Superior temporal gyrus (tissue), 1 donor: ENCODE results near the gene WFDC12.
A peak's percentile ranks its signal among the peaks of the same experiment; 100 is the strongest.

Experiments
- DNase-seq: peaks from one replicate; pipeline ENCODE4 v3.0.0-alpha.2; 2016; ENCODE audit errors: extremely low spot score

WFDC12 gene

GRCh38 chr20:45115386-45115774 is 8.9 kb downstream of the WFDC12 start:
- DNase-seq, result no peak

- DNase-seq, result no peak
These were observed 9.5 kb downstream of the WFDC12 start, which contains the start of gene WFDC5 for GRCh38 chr20:45114465-45115385. Gene WFDC5 (minus strand): TSS chr20:45115174. CDS start chr20:45115083, 91 bp downstream.

- DNase-seq, result no peak
These were observed 10.4 kb downstream of the WFDC12 start for GRCh38 chr20:45113865-45114264.

GRCh38 chr20:45112754-45113153 is 11.5 kb downstream of the WFDC12 start:
- no peak for DNase-seq

GRCh38 chr20:45111799-45112471 is 12.3 kb downstream of the WFDC12 start:
- no peak for DNase-seq

- no peak for DNase-seq
These were observed 13.0 kb downstream of the WFDC12 start for GRCh38 chr20:45111285-45111684.

GRCh38 chr20:45110301-45110700 is 14.0 kb downstream of the WFDC12 start:
- no peak for DNase-seq

- DNase-seq, result no peak
These were observed 14.6 kb downstream of the WFDC12 start for GRCh38 chr20:45109634-45110033.

- DNase-seq, result no peak
These were observed 18.9 kb downstream of the WFDC12 start for GRCh38 chr20:45105317-45105716.

- DNase-seq, result peak; percentile 48
These were observed 19.5 kb downstream of the WFDC12 start for GRCh38 chr20:45104786-45105185.

GRCh38 chr20:45103072-45103471 is 21.2 kb downstream of the WFDC12 start:
- no peak for DNase-seq

GRCh38 chr20:45101333-45101850 is 22.9 kb downstream of the WFDC12 start:
- DNase-seq, result no peak

- DNase-seq, result no peak
These were observed 23.6 kb downstream of the WFDC12 start, which contains the start of gene KCNS1 for GRCh38 chr20:45100563-45101245. Gene KCNS1 (minus strand): TSS chr20:45101127. CDS start chr20:45099236, 1,891 bp downstream.

- DNase-seq, result no peak
These were observed 26.0 kb downstream of the WFDC12 start for GRCh38 chr20:45098103-45098773.

GRCh38 chr20:45097485-45098102 is 26.7 kb downstream of the WFDC12 start:
- no peak for DNase-seq

- no peak for DNase-seq
These were observed 27.5 kb downstream of the WFDC12 start for GRCh38 chr20:45096781-45097180.

GRCh38 chr20:45095805-45096238 is 28.4 kb downstream of the WFDC12 start:
- peak; percentile 89 for DNase-seq

GRCh38 chr20:45094864-45095574 is 29.2 kb downstream of the WFDC12 start:
- DNase-seq, result no peak

- no peak for DNase-seq
These were observed 30.1 kb downstream of the WFDC12 start for GRCh38 chr20:45094201-45094600.

GRCh38 chr20:45092898-45093297 is 31.4 kb downstream of the WFDC12 start:
- no peak for DNase-seq
